Measurements from ENCODE around the gene RABEP2.

RABEP2 gene

GRCh38 chr16:28903344-28904042, 21.5 kb downstream of the RABEP2 start:
- Histone ChIP-seq H2AFZ (ENCODE audit: insufficient read depth, low read length, poor library complexity) (no peak overlapping the region), H3K4me3 (ENCODE audit: low read depth, low read length) (no peak overlapping the region), H3K36me3 (ENCODE audit: control insufficient read depth in 1 of 2, insufficient read depth in 2 of 2, low read length in 2 of 2) (peaks cover 6 to 22% of the 10 kb centered on the region in 2 experiments), H3K4me2 (ENCODE audit: low read length) (no peak overlapping the region), H3K4ac (ENCODE audit: low read depth, low read length) (no peak overlapping the region), H2BK5ac (ENCODE audit: low read depth, low read length, poor library complexity) (no peak overlapping the region), H3K27me3 (ENCODE audit: insufficient read depth, low read length) (no peaks in the 10 kb centered on the region), H2BK120ac (ENCODE audit: insufficient read depth, low read length, poor library complexity) (no peak overlapping the region), H2BK12ac (ENCODE audit: low read length) (no peak overlapping the region), H3K4me1 (ENCODE audit: control insufficient read depth in 1 of 2, insufficient read depth in 2 of 2, low read length in 2 of 2) (no peaks in the 10 kb centered on the region), H3K79me1 (ENCODE audit: low read length) (no peaks in the 10 kb centered on the region), H3K18ac (ENCODE audit: low read length) (no peak overlapping the region), H2AK5ac (ENCODE audit: low read length) (no peak overlapping the region), H3K23ac (ENCODE audit: low read length) (no peak overlapping the region), H3K9me3 (ENCODE audit: insufficient read depth, low read depth, low read length) (peaks cover 1% of the 10 kb centered on the region), H3K79me2 (ENCODE audit: control insufficient read depth, insufficient read depth, low read length, poor library complexity) (no peaks in the 10 kb centered on the region), H3K27ac (ENCODE audit: low read depth, low read length) (no peak overlapping the region), H3K14ac (ENCODE audit: low read length) (no peak overlapping the region), H4K12ac (ENCODE audit: low read depth, low read length) (no peak overlapping the region), H3K9ac (ENCODE audit: low read length) (no peak overlapping the region), H4K91ac (ENCODE audit: low read depth, low read length) (no peak overlapping the region), H4K8ac (ENCODE audit: low read depth, low read length) (no peak overlapping the region)
- no CpG with 5 or more reads among the region's 29 CpGs for WGBS (ENCODE audit: extremely low coverage, insufficient coverage, insufficient read length)
- DNase-seq: no peak

GRCh38 chr16:28902909-28903308, 22.1 kb downstream of the RABEP2 start:
- Histone ChIP-seq H3K23ac (ENCODE audit: low read length) (no peak overlapping the region), H3K18ac (ENCODE audit: low read length) (no peak overlapping the region), H3K79me1 (ENCODE audit: low read length) (no peaks in the 10 kb centered on the region), H2AK5ac (ENCODE audit: low read length) (no peak overlapping the region), H3K36me3 (ENCODE audit: control insufficient read depth in 1 of 2, insufficient read depth in 2 of 2, low read length in 2 of 2) (peaks cover 4 to 18% of the 10 kb centered on the region in 2 experiments), H3K79me2 (ENCODE audit: control insufficient read depth, insufficient read depth, low read length, poor library complexity) (no peaks in the 10 kb centered on the region), H2BK5ac (ENCODE audit: low read depth, low read length, poor library complexity) (no peak overlapping the region), H3K4me1 (ENCODE audit: control insufficient read depth in 1 of 2, insufficient read depth in 2 of 2, low read length in 2 of 2) (peaks cover 3 to 5% of the 10 kb centered on the region in 2 experiments), H2BK120ac (ENCODE audit: insufficient read depth, low read length, poor library complexity) (no peak overlapping the region), H3K27me3 (ENCODE audit: insufficient read depth, low read length) (no peaks in the 10 kb centered on the region), H3K9ac (ENCODE audit: low read length) (no peak overlapping the region), H4K8ac (ENCODE audit: low read depth, low read length) (no peak overlapping the region), H3K14ac (ENCODE audit: low read length) (no peak overlapping the region), H4K91ac (ENCODE audit: low read depth, low read length) (no peak overlapping the region), H3K27ac (ENCODE audit: low read depth, low read length) (no peak overlapping the region), H3K9me3 (ENCODE audit: insufficient read depth, low read depth, low read length) (peaks cover 1% of the 10 kb centered on the region), H2AFZ (ENCODE audit: insufficient read depth, low read length, poor library complexity) (no peak overlapping the region), H3K4me3 (ENCODE audit: low read depth, low read length) (peak overlapping the region; percentile 7), H3K4me2 (ENCODE audit: low read length) (no peak overlapping the region), H2BK12ac (ENCODE audit: low read length) (no peak overlapping the region), H3K4ac (ENCODE audit: low read depth, low read length) (no peak overlapping the region), H4K12ac (ENCODE audit: low read depth, low read length) (no peak overlapping the region)
- DNase-seq: no peak
- no CpG with 5 or more reads among the region's 11 CpGs for WGBS (ENCODE audit: extremely low coverage, insufficient coverage, insufficient read length)

GRCh38 chr16:28901862-28902261, 23.2 kb downstream of the RABEP2 start:
- Histone ChIP-seq H3K4me3 (ENCODE audit: low read depth, low read length) (no peak overlapping the region), H4K12ac (ENCODE audit: low read depth, low read length) (no peak overlapping the region), H3K27ac (ENCODE audit: low read depth, low read length) (no peak overlapping the region), H3K27me3 (ENCODE audit: insufficient read depth, low read length) (no peaks in the 10 kb centered on the region), H2BK12ac (ENCODE audit: low read length) (no peak overlapping the region), H3K36me3 (ENCODE audit: control insufficient read depth in 1 of 2, insufficient read depth in 2 of 2, low read length in 2 of 2) (peaks cover 4 to 18% of the 10 kb centered on the region in 2 experiments), H3K9me3 (ENCODE audit: insufficient read depth, low read depth, low read length) (peaks cover 1% of the 10 kb centered on the region), H3K79me1 (ENCODE audit: low read length) (no peaks in the 10 kb centered on the region), H2BK5ac (ENCODE audit: low read depth, low read length, poor library complexity) (no peak overlapping the region), H2AK5ac (ENCODE audit: low read length) (no peak overlapping the region), H2BK120ac (ENCODE audit: insufficient read depth, low read length, poor library complexity) (no peak overlapping the region), H4K8ac (ENCODE audit: low read depth, low read length) (no peak overlapping the region), H3K79me2 (ENCODE audit: control insufficient read depth, insufficient read depth, low read length, poor library complexity) (no peaks in the 10 kb centered on the region), H3K4me2 (ENCODE audit: low read length) (no peak overlapping the region), H3K9ac (ENCODE audit: low read length) (no peak overlapping the region), H3K23ac (ENCODE audit: low read length) (no peak overlapping the region), H3K4me1 (ENCODE audit: control insufficient read depth in 1 of 2, insufficient read depth in 2 of 2, low read length in 2 of 2) (peaks cover 4 to 6% of the 10 kb centered on the region in 2 experiments), H3K14ac (ENCODE audit: low read length) (no peak overlapping the region), H3K4ac (ENCODE audit: low read depth, low read length) (no peak overlapping the region), H2AFZ (ENCODE audit: insufficient read depth, low read length, poor library complexity) (no peak overlapping the region), H4K91ac (ENCODE audit: low read depth, low read length) (no peak overlapping the region), H3K18ac (ENCODE audit: low read length) (no peak overlapping the region)
- WGBS (ENCODE audit: extremely low coverage, insufficient coverage, insufficient read length): no CpG with 5 or more reads among the region's 15 CpGs
- peak in 1 of 2 donors; percentile 31 for DNase-seq

- no peak overlapping the region for H3K4me3 ChIP-seq (ENCODE audit: low read depth, low read length)
- no peak overlapping the region for H3K23ac ChIP-seq (ENCODE audit: low read length)
- no peak overlapping the region for H4K12ac ChIP-seq (ENCODE audit: low read depth, low read length)
- H3K4me2 ChIP-seq (ENCODE audit: low read length): no peak overlapping the region
- DNase-seq: no peak
- no peak overlapping the region for H3K18ac ChIP-seq (ENCODE audit: low read length)
- H4K8ac ChIP-seq (ENCODE audit: low read depth, low read length): no peak overlapping the region
- H2BK12ac ChIP-seq (ENCODE audit: low read length): no peak overlapping the region
- no peaks in the 10 kb centered on the region for H3K79me2 ChIP-seq (ENCODE audit: control insufficient read depth, insufficient read depth, low read length, poor library complexity)
- no CpG with 5 or more reads among the region's 25 CpGs for WGBS (ENCODE audit: extremely low coverage, insufficient coverage, insufficient read length)
- no peak overlapping the region for H4K91ac ChIP-seq (ENCODE audit: low read depth, low read length)
- peaks cover 4 to 12% of the 10 kb centered on the region in 2 experiments for H3K36me3 ChIP-seq (ENCODE audit: control insufficient read depth in 1 of 2, insufficient read depth in 2 of 2, low read length in 2 of 2)
- no peak overlapping the region for H2BK120ac ChIP-seq (ENCODE audit: insufficient read depth, low read length, poor library complexity)
- H3K9me3 ChIP-seq (ENCODE audit: insufficient read depth, low read depth, low read length): peaks cover 1% of the 10 kb centered on the region
- H2BK5ac ChIP-seq (ENCODE audit: low read depth, low read length, poor library complexity): no peak overlapping the region
- H2AFZ ChIP-seq (ENCODE audit: insufficient read depth, low read length, poor library complexity): no peak overlapping the region
- no peaks in the 10 kb centered on the region for H3K27me3 ChIP-seq (ENCODE audit: insufficient read depth, low read length)
- H3K4me1 ChIP-seq (ENCODE audit: control insufficient read depth in 1 of 2, insufficient read depth in 2 of 2, low read length in 2 of 2): peaks cover 4 to 6% of the 10 kb centered on the region in 2 experiments
- no peak overlapping the region for H3K4ac ChIP-seq (ENCODE audit: low read depth, low read length)
- H3K79me1 ChIP-seq (ENCODE audit: low read length): no peaks in the 10 kb centered on the region
- no peak overlapping the region for H2AK5ac ChIP-seq (ENCODE audit: low read length)
- H3K14ac ChIP-seq (ENCODE audit: low read length): no peak overlapping the region
- H3K9ac ChIP-seq (ENCODE audit: low read length): no peak overlapping the region
- H3K27ac ChIP-seq (ENCODE audit: low read depth, low read length): no peak overlapping the region
These were observed 24.4 kb downstream of the RABEP2 start for GRCh38 chr16:28900601-28901000.

Measured in trophoblast cell (in vitro differentiated cells and primary cell).